ENCODE data around the gene SETD2.
"Not testable (repeated sequence)": the region's sequence is repeated elsewhere in the genome, so short reads cannot be mapped to it uniquely, and the experiment has no call there.

SETD2 gene

GRCh38 chr3:47079432-47079831 lies 84.5 kb downstream of the SETD2 start:
- H4K20me1 ChIP-seq (ENCODE audit: insufficient read depth, low read length) = peaks cover 3% of the 10 kb centered on the region; the same call in 1 of the 2 replicates
- no peak overlapping the region for H3K4me2 ChIP-seq (ENCODE audit: low read length)
- H3K4me3 ChIP-seq (ENCODE audit: low read depth, low read length, poor library complexity, severe bottlenecking) = no peak overlapping the region
- no peaks in the 10 kb centered on the region for H3K27me3 ChIP-seq (ENCODE audit: insufficient read depth, low read length)
- no peaks in the 10 kb centered on the region for H3K9me3 ChIP-seq (ENCODE audit: low read length)
- no peaks in the 10 kb centered on the region for H3F3A ChIP-seq (ENCODE audit: insufficient read depth, low read length)
- no peaks in the 10 kb centered on the region for H3K9me2 ChIP-seq (ENCODE audit: low read depth, low read length)
- H3K4me1 ChIP-seq (ENCODE audit: insufficient read depth, low read length, severe bottlenecking) = no peaks in the 10 kb centered on the region
- H2AFZ ChIP-seq (ENCODE audit: low read length) = no peak overlapping the region
- H3K27ac ChIP-seq (ENCODE audit: low read depth, low read length, poor library complexity, severe bottlenecking) = no peak overlapping the region
- no peak overlapping the region for H3K9ac ChIP-seq (ENCODE audit: low read length)
- peaks cover 4% of the 10 kb centered on the region; the same call in 1 of the 2 replicates for H3K79me2 ChIP-seq (ENCODE audit: insufficient read depth, low read length)
- peaks cover 83% of the 10 kb centered on the region for H3K36me3 ChIP-seq (ENCODE audit: insufficient read depth, low read length)
- TF ChIP-seq CTCF (IDR thresholded peaks at IDR 0.05; ENCODE audit: low read length) (no peak), EZH2 (IDR thresholded peaks at IDR 0.05; ENCODE audit: borderline replicate concordance, low read length) (no peak)

- Histone ChIP-seq H3K36me3 (ENCODE audit: insufficient read depth, low read length) (peaks cover 72% of the 10 kb centered on the region), H3K9me3 (ENCODE audit: low read length) (no peaks in the 10 kb centered on the region), H3K27ac (ENCODE audit: low read depth, low read length, poor library complexity, severe bottlenecking) (no peak overlapping the region), H3K9me2 (ENCODE audit: low read depth, low read length) (no peaks in the 10 kb centered on the region), H3K4me2 (ENCODE audit: low read length) (no peak overlapping the region), H3K4me1 (ENCODE audit: insufficient read depth, low read length, severe bottlenecking) (no peaks in the 10 kb centered on the region), H3K4me3 (ENCODE audit: low read depth, low read length, poor library complexity, severe bottlenecking) (no peak overlapping the region), H3K27me3 (ENCODE audit: insufficient read depth, low read length) (no peaks in the 10 kb centered on the region), H3K79me2 (ENCODE audit: insufficient read depth, low read length) (peaks cover 31% of the 10 kb centered on the region), H3K9ac (ENCODE audit: low read length) (no peak overlapping the region), H4K20me1 (ENCODE audit: insufficient read depth, low read length) (no peaks in the 10 kb centered on the region), H2AFZ (ENCODE audit: low read length) (no peak overlapping the region), H3F3A (ENCODE audit: insufficient read depth, low read length) (no peaks in the 10 kb centered on the region)
- no peak for TF ChIP-seq EZH2 (IDR thresholded peaks at IDR 0.05; ENCODE audit: borderline replicate concordance, low read length)
Observed at GRCh38 chr3:47073685-47074084, 90.2 kb downstream of the SETD2 start.

- Histone ChIP-seq H3K9me3 (ENCODE audit: low read length) (no peaks in the 10 kb centered on the region), H3K79me2 (ENCODE audit: insufficient read depth, low read length) (peaks cover 36% of the 10 kb centered on the region), H3K27ac (ENCODE audit: low read depth, low read length, poor library complexity, severe bottlenecking) (no peak overlapping the region), H3F3A (ENCODE audit: insufficient read depth, low read length) (no peaks in the 10 kb centered on the region), H3K4me3 (ENCODE audit: low read depth, low read length, poor library complexity, severe bottlenecking) (no peak overlapping the region), H4K20me1 (ENCODE audit: insufficient read depth, low read length) (no peaks in the 10 kb centered on the region), H3K9me2 (ENCODE audit: low read depth, low read length) (no peaks in the 10 kb centered on the region), H3K4me2 (ENCODE audit: low read length) (no peak overlapping the region), H3K36me3 (ENCODE audit: insufficient read depth, low read length) (peaks cover 70% of the 10 kb centered on the region), H3K4me1 (ENCODE audit: insufficient read depth, low read length, severe bottlenecking) (no peaks in the 10 kb centered on the region), H3K27me3 (ENCODE audit: insufficient read depth, low read length) (no peaks in the 10 kb centered on the region), H2AFZ (ENCODE audit: low read length) (no peak overlapping the region), H3K9ac (ENCODE audit: low read length) (no peak overlapping the region)
- TF ChIP-seq EZH2 (IDR thresholded peaks at IDR 0.05; ENCODE audit: borderline replicate concordance, low read length) = no peak
- no peak for TF ChIP-seq CTCF (IDR thresholded peaks at IDR 0.05; ENCODE audit: low read length)
Observed at GRCh38 chr3:47070770-47071169, 93.1 kb downstream of the SETD2 start.

GRCh38 chr3:47066259-47066658 lies 97.7 kb downstream of the SETD2 start:
- H3K36me3 ChIP-seq (ENCODE audit: insufficient read depth, low read length) = peaks cover 81% of the 10 kb centered on the region
- H3K79me2 ChIP-seq (ENCODE audit: insufficient read depth, low read length) = peaks cover 22% of the 10 kb centered on the region
- not testable (repeated sequence) for H3K9me2 ChIP-seq (ENCODE audit: low read depth, low read length)

More at GRCh38 chr3:47066259-47066658, 97.7 kb downstream of the SETD2 start:
- H4K20me1 ChIP-seq (ENCODE audit: insufficient read depth, low read length); H3K4me2 ChIP-seq (ENCODE audit: low read length); H3K9me3 ChIP-seq (ENCODE audit: low read length); H2AFZ ChIP-seq (ENCODE audit: low read length); H3K27ac ChIP-seq (ENCODE audit: low read depth, low read length, poor library complexity, severe bottlenecking); H3K4me1 ChIP-seq (ENCODE audit: insufficient read depth, low read length, severe bottlenecking); H3K4me3 ChIP-seq (ENCODE audit: low read depth, low read length, poor library complexity, severe bottlenecking); H3K27me3 ChIP-seq (ENCODE audit: insufficient read depth, low read length); H3F3A ChIP-seq (ENCODE audit: insufficient read depth, low read length); H3K9ac ChIP-seq (ENCODE audit: low read length): not testable (repeated sequence)

All from OCI-LY1 (cell line).